GM18499 (cell line): ENCODE results near the gene IRF4.
"Not testable (repeated sequence)": the region's sequence is repeated elsewhere in the genome, so short reads cannot be mapped to it uniquely, and the experiment has no call there.

Source experiments
- ATAC-seq: cut with Tn5 transposase; IDR thresholded peaks from one replicate; pipeline ENCODE4 v1.9.1; 2021; ENCODE audit warnings: moderate number of reproducible peaks; ENCODE audit not compliant: insufficient read depth, unreplicated experiment

Gene IRF4

GRCh38 chr6:411402-412145 is 20.0 kb downstream of the IRF4 start:
- ATAC-seq: no peak

- ATAC-seq: no peak
Measured at GRCh38 chr6:412146-412886, 20.8 kb downstream of the IRF4 start.

- no peak for ATAC-seq
Measured at GRCh38 chr6:414447-414846, 22.9 kb downstream of the IRF4 start.

- ATAC-seq: no peak
Measured at GRCh38 chr6:415087-415486, 23.5 kb downstream of the IRF4 start.

GRCh38 chr6:421211-421610 is 29.7 kb downstream of the IRF4 start:
- ATAC-seq: no peak

GRCh38 chr6:422433-423054 is 31.0 kb downstream of the IRF4 start:
- no peak for ATAC-seq

- ATAC-seq: no peak
Measured at GRCh38 chr6:423055-423798, 31.7 kb downstream of the IRF4 start.

GRCh38 chr6:423799-424345 is 32.3 kb downstream of the IRF4 start:
- ATAC-seq: no peak

GRCh38 chr6:424741-425417 is 33.3 kb downstream of the IRF4 start:
- no peak for ATAC-seq

GRCh38 chr6:425418-425788 is 33.9 kb downstream of the IRF4 start:
- not testable (repeated sequence) for ATAC-seq

GRCh38 chr6:426198-426738 is 34.7 kb downstream of the IRF4 start:
- not testable (repeated sequence) for ATAC-seq

- ATAC-seq: no peak
Measured at GRCh38 chr6:428047-428603, 36.6 kb downstream of the IRF4 start.

- no peak for ATAC-seq
Measured at GRCh38 chr6:429515-430121, 38.1 kb downstream of the IRF4 start.

- ATAC-seq: no peak
Measured at GRCh38 chr6:431504-431903, 40.0 kb downstream of the IRF4 start.

- ATAC-seq: no peak
Measured at GRCh38 chr6:431986-432385, 40.4 kb downstream of the IRF4 start.

- no peak for ATAC-seq
Measured at GRCh38 chr6:434051-434705, 42.6 kb downstream of the IRF4 start.

GRCh38 chr6:435441-436307 is 44.1 kb downstream of the IRF4 start:
- ATAC-seq: no peak
